ENCODE results near the gene XIAP.

The XIAP gene

GRCh38 chrX:123873956-123874355 is 14.1 kb downstream of the XIAP start:
- no peak for TF ChIP-seq CTCF (conservative IDR thresholded peaks at IDR 0.05; ENCODE audit: low read depth, low read length)
- no peak overlapping the region for H3K4me3 ChIP-seq (ENCODE audit: low read length)
- DNase-seq (ENCODE audit: low read depth): no peak

- TF ChIP-seq CTCF (conservative IDR thresholded peaks at IDR 0.05; ENCODE audit: low read depth, low read length): no peak
- no peak overlapping the region for H3K4me3 ChIP-seq (ENCODE audit: low read length)
- DNase-seq (ENCODE audit: low read depth): no peak
Measured at GRCh38 chrX:123876177-123876576, 16.3 kb downstream of the XIAP start.

- no peak for DNase-seq (ENCODE audit: low read depth)
- H3K4me3 ChIP-seq (ENCODE audit: low read length): no peak overlapping the region
- no peak for TF ChIP-seq CTCF (conservative IDR thresholded peaks at IDR 0.05; ENCODE audit: low read depth, low read length)
Measured at GRCh38 chrX:123876844-123877243, 17.0 kb downstream of the XIAP start.

GRCh38 chrX:123878252-123878721 is 18.4 kb downstream of the XIAP start:
- no peak overlapping the region for H3K4me3 ChIP-seq (ENCODE audit: low read length)
- DNase-seq (ENCODE audit: low read depth): no peak
- no peak for TF ChIP-seq CTCF (conservative IDR thresholded peaks at IDR 0.05; ENCODE audit: low read depth, low read length)

- TF ChIP-seq CTCF (conservative IDR thresholded peaks at IDR 0.05; ENCODE audit: low read depth, low read length): no peak
- H3K4me3 ChIP-seq (ENCODE audit: low read length): no peak overlapping the region
- no peak for DNase-seq (ENCODE audit: low read depth)
Measured at GRCh38 chrX:123881330-123881729, 21.5 kb downstream of the XIAP start.

GRCh38 chrX:123882391-123882790 is 22.5 kb downstream of the XIAP start:
- no peak for DNase-seq (ENCODE audit: low read depth)
- no peak for TF ChIP-seq CTCF (conservative IDR thresholded peaks at IDR 0.05; ENCODE audit: low read depth, low read length)
- no peak overlapping the region for H3K4me3 ChIP-seq (ENCODE audit: low read length)

GRCh38 chrX:123884809-123885408 is 25.1 kb downstream of the XIAP start:
- no peak overlapping the region for H3K4me3 ChIP-seq (ENCODE audit: low read length)
- peak; percentile 27 for DNase-seq (ENCODE audit: low read depth)
- peak; percentile 54 for TF ChIP-seq CTCF (conservative IDR thresholded peaks at IDR 0.05; ENCODE audit: low read depth, low read length)
